Natural killer cell (primary cell): ENCODE results near the gene NLGN4X. TPM values are rescaled to one million over a fixed set of nuclear protein-coding genes. Genes with fewer than 3 reads are reported as not detected.

Experiments used
- ATAC-seq, 3 donors: fragments of 150-1000 bp in 2 of 3; fragments of 200-7000 bp in 1 of 3; cut with Tn5 transposase; 1 replicate in 1 of 3; 2 replicates in 2 of 3; pipeline ENCODE4 v1.10.0; 2021; ENCODE audit warnings: mild to moderate bottlenecking in 2 of 3, moderate library complexity in 2 of 3
- DNase-seq, 2 donors: peaks; one replicate each; pipeline versions ENCODE4 v3.0.0 to v3.0.0-alpha.2; 2013 to 2021; ENCODE audit warnings: mixed read lengths in 1 of 2
- H3K27ac ChIP-seq: one replicate; pipeline ENCODE4 v1.5.1; 2013; ENCODE audit warnings: mild to moderate bottlenecking, low read length
- H3K27me3 ChIP-seq: one replicate; pipeline ENCODE4 v1.6.1; 2013; ENCODE audit warnings: low read length; ENCODE audit not compliant: control insufficient read depth, insufficient read depth
- H3K36me3 ChIP-seq: one replicate; pipeline ENCODE4 v1.6.1; 2013; ENCODE audit warnings: low read length; ENCODE audit not compliant: control insufficient read depth, insufficient read depth
- H3K4me1 ChIP-seq: one replicate; pipeline ENCODE4 v1.6.1; 2013; ENCODE audit warnings: low read length; ENCODE audit not compliant: control insufficient read depth, insufficient read depth
- H3K4me3 ChIP-seq: one replicate; pipeline ENCODE4 v1.5.1; 2013; ENCODE audit warnings: low read length
- H3K9me3 ChIP-seq: one replicate; pipeline ENCODE4 v1.6.1; 2013; ENCODE audit warnings: low read length; ENCODE audit not compliant: control insufficient read depth, insufficient read depth
- H3K27ac Mint-ChIP-seq, 2 donors: one replicate each; pipeline ENCODE4 v1.8.0; 2022; ENCODE audit warnings: mild to moderate bottlenecking in 2 of 2, mixed read lengths in 2 of 2, moderate library complexity in 1 of 2
- H3K27me3 Mint-ChIP-seq, 2 donors: one replicate each; pipeline ENCODE4 v1.8.0; 2022; ENCODE audit warnings: low read depth in 2 of 2, mixed read lengths in 2 of 2
- H3K36me3 Mint-ChIP-seq: one replicate; pipeline ENCODE4 v1.8.0; 2022; ENCODE audit warnings: mixed read lengths
- H3K4me1 Mint-ChIP-seq, 2 donors: one replicate each; pipeline ENCODE4 v1.8.0; 2022; ENCODE audit warnings: mixed read lengths in 2 of 2
- H3K4me3 Mint-ChIP-seq: one replicate; pipeline ENCODE4 v1.8.0; 2022; ENCODE audit warnings: mild to moderate bottlenecking, moderate library complexity, mixed read lengths
- H3K9me3 Mint-ChIP-seq, 2 donors: one replicate each; pipeline ENCODE4 v1.8.0; 2022; ENCODE audit warnings: mixed read lengths in 2 of 2
- WGBS: methylation state at CpG from one replicate; pipeline ENCODE4 v1.1.7; 2013; ENCODE audit warnings: missing lambda C conversion rate; ENCODE audit not compliant: insufficient coverage; 5-methylcytosine and 5-hydroxymethylcytosine counted together
- intact Hi-C: fragments of 100-400 bp; cut with micrococcal nuclease; formaldehyde crosslinking; loops from one replicate; pipeline ENCODE4 v1.14.2; 2022
- total RNA-seq, 4 donors: library from RNA; stranded (reverse); fragments of 120-200 nt in 1 of 4; gene quantifications; one replicate each; pipeline versions ENCODE4 v1.2.3 to v1.2.4, GENCODE V29; 2013 to 2022
- TF ChIP-seq, protein P1 (sequence below): fragments of 200-600 bp; IDR thresholded peaks from one replicate; pipeline ENCODE4 v1.8.0; 2022; ENCODE audit warnings: antibody characterized with exemption

Gene NLGN4X
- total RNA-seq, 3 donors from 2014 or later (not counting 1 experiment from before 2014, with no cell fraction given), result not detected

GRCh38 chrX:6129195-6129594 lies 99.5 kb downstream of the NLGN4X start:
- H3K27ac Mint-ChIP-seq, result no peak overlapping the region
- Histone ChIP-seq H3K27ac (no peak overlapping the region), H3K4me1 (no peaks in the 10 kb centered on the region), H3K27me3 (no peaks in the 10 kb centered on the region), H3K4me3 (no peak overlapping the region), H3K9me3 (no peaks in the 10 kb centered on the region), H3K36me3 (no peaks in the 10 kb centered on the region)
- no peaks in the 10 kb centered on the region for H3K36me3 Mint-ChIP-seq
- no peaks in the 10 kb centered on the region for H3K27me3 Mint-ChIP-seq
- H3K4me1 Mint-ChIP-seq, result no peaks in the 10 kb centered on the region
- H3K9me3 Mint-ChIP-seq, result peaks cover 0 to 4% of the 10 kb centered on the region in 2 donors
- no peak for DNase-seq
- intact Hi-C loops, result no loop called here
- ATAC-seq, result no peak
- TF ChIP-seq, protein P1, sequence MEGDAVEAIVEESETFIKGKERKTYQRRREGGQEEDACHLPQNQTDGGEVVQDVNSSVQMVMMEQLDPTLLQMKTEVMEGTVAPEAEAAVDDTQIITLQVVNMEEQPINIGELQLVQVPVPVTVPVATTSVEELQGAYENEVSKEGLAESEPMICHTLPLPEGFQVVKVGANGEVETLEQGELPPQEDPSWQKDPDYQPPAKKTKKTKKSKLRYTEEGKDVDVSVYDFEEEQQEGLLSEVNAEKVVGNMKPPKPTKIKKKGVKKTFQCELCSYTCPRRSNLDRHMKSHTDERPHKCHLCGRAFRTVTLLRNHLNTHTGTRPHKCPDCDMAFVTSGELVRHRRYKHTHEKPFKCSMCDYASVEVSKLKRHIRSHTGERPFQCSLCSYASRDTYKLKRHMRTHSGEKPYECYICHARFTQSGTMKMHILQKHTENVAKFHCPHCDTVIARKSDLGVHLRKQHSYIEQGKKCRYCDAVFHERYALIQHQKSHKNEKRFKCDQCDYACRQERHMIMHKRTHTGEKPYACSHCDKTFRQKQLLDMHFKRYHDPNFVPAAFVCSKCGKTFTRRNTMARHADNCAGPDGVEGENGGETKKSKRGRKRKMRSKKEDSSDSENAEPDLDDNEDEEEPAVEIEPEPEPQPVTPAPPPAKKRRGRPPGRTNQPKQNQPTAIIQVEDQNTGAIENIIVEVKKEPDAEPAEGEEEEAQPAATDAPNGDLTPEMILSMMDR, result no peak
- no peak overlapping the region for H3K4me3 Mint-ChIP-seq

DNA sequence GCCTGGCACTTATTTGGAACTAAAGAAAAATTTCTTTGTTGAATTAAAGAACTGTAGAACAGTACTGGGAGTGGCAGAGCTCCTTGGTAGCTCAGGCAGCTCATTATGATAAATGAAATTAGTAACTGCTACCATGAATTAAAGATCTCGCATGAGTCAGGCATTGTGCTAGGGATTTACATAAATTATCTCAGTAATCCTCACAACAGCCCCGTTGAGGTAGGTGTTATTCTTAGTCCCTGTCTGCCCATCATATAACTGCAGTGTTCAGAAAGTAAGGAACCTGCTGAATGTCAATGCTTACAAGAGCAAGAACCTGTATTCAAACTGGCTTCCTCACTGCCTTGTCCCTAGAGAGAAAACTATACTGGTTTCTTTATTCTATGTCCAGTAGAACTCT lies 108.3 kb downstream of the NLGN4X start:
- H3K9me3 Mint-ChIP-seq, result peaks cover 11 to 19% of the 10 kb centered on the region in 2 donors
- no CpG with 5 or more reads among the region's 2 CpGs for WGBS
- H3K27me3 ChIP-seq, result no peaks in the 10 kb centered on the region
- no peaks in the 10 kb centered on the region for H3K9me3 ChIP-seq
- no peak overlapping the region for H3K27ac ChIP-seq
- H3K4me3 Mint-ChIP-seq, result no peak overlapping the region
- no peak overlapping the region for H3K27ac Mint-ChIP-seq
- ATAC-seq (no peak), DNase-seq (no peak)
- intact Hi-C loops, result no loop called here
- TF ChIP-seq, protein P1, result no peak
- no peaks in the 10 kb centered on the region for H3K36me3 Mint-ChIP-seq
- H3K27me3 Mint-ChIP-seq, result no peaks in the 10 kb centered on the region
- H3K4me3 ChIP-seq, result no peak overlapping the region
- H3K4me1 ChIP-seq, result no peaks in the 10 kb centered on the region
- H3K36me3 ChIP-seq, result no peaks in the 10 kb centered on the region
- no peaks in the 10 kb centered on the region for H3K4me1 Mint-ChIP-seq

- Histone ChIP-seq H3K4me3 (no peak overlapping the region), H3K4me1 (no peaks in the 10 kb centered on the region), H3K9me3 (no peaks in the 10 kb centered on the region), H3K36me3 (no peaks in the 10 kb centered on the region), H3K27me3 (no peaks in the 10 kb centered on the region), H3K27ac (no peak overlapping the region)
- Mint-ChIP-seq H3K4me1 (no peaks in the 10 kb centered on the region), H3K36me3 (no peaks in the 10 kb centered on the region), H3K4me3 (no peak overlapping the region), H3K27me3 (no peaks in the 10 kb centered on the region), H3K9me3 (peaks cover 3 to 5% of the 10 kb centered on the region in 2 donors), H3K27ac (no peak overlapping the region)
- intact Hi-C loops, result no loop called here
- DNase-seq (no peak), ATAC-seq (no peak)
- TF ChIP-seq, protein P1, result no peak
- WGBS, result 36% methylated on average over 4 of the region's 5 CpGs
Observed at GRCh38 chrX:6095469-6095868, 133.2 kb downstream of the NLGN4X start.

DNA sequence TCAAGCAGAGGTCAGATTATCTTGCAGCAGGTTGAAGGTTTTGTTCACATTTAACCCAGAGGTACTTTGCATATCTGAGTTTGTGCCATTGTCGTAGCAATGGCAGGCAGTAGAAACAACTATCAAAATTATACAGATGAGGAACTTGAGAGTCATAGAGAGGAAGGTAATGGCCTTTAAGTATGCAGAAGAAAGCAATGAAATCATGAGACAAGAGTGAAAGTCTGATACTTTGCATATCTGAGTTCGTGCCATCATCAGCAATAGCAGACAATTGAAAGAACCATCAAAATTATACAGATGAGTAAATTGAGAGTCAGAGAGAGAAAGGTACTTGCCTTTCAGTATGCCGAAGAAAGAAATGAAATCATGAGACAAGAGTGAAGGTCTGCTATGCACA lies 154.1 kb downstream of the NLGN4X start:
- intact Hi-C loops, result no loop called here
- Mint-ChIP-seq H3K27me3 (no peaks in the 10 kb centered on the region), H3K27ac (no peak overlapping the region), H3K4me1 (no peaks in the 10 kb centered on the region), H3K9me3 (peaks cover 3 to 10% of the 10 kb centered on the region in 2 donors), H3K36me3 (no peaks in the 10 kb centered on the region), H3K4me3 (no peak overlapping the region)
- DNase-seq (no peak), ATAC-seq (no peak)
- H3K4me3 ChIP-seq, result no peak overlapping the region
- H3K4me1 ChIP-seq, result no peaks in the 10 kb centered on the region
- TF ChIP-seq, protein P1, result no peak
- H3K27me3 ChIP-seq, result no peaks in the 10 kb centered on the region
- H3K36me3 ChIP-seq, result no peaks in the 10 kb centered on the region
- WGBS, result 100% methylated on average over 1 of the region's 3 CpGs
- no peak overlapping the region for H3K27ac ChIP-seq
- H3K9me3 ChIP-seq, result no peaks in the 10 kb centered on the region
